Globus pallidus (tissue), 1 donor: ENCODE results near the gene RNF112.

Source experiments
- DNase-seq: peaks from one replicate; pipeline ENCODE4 v3.0.0-alpha.2; 2015; ENCODE audit warnings: low spot score

The RNF112 gene

DNA sequence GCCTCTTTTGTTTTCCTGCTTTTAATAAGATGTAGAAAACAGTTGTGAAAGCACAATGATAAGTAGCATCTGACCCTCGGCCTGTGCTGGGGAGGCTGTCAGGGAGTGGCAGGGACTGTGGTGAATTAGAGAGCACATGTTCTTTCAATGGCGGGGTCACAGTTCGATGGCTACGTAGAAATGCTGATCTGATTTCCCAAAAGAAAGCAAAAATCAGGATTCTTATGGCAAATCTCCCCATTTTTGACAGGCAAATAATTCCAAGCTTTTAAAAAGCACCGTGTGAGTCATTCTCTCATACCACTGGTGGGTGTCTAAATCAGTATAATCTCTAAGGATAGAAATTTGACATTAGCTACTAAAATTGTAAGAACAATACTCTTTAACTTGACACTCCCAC is 36.9 kb upstream of the RNF112 start:
- DNase-seq = no peak

DNA sequence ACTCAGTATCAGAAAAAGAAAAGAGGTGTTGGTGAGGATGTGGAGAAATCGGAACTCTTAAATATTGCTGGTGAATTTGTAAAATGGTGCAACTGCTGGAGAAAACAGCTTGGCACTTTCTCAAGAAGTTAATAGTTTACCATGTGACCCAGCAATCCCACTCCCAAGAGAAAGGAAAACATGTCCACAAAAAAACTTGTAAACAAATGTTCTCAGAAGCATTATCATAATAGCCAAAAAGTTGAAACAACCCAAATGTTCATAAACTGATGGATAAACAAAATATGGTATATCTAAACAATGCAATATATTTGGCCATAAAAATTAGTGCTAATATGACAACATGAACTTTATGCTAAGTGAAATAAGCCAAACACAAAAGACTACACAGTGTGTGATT is 35.3 kb upstream of the RNF112 start:
- DNase-seq = no peak

- no peak for DNase-seq
Measured at GRCh38 chr17:19376811-19377210, 34.2 kb upstream of the RNF112 start.

GRCh38 chr17:19377602-19378415 is 33.2 kb upstream of the RNF112 start:
- peak; percentile 99 for DNase-seq

DNA sequence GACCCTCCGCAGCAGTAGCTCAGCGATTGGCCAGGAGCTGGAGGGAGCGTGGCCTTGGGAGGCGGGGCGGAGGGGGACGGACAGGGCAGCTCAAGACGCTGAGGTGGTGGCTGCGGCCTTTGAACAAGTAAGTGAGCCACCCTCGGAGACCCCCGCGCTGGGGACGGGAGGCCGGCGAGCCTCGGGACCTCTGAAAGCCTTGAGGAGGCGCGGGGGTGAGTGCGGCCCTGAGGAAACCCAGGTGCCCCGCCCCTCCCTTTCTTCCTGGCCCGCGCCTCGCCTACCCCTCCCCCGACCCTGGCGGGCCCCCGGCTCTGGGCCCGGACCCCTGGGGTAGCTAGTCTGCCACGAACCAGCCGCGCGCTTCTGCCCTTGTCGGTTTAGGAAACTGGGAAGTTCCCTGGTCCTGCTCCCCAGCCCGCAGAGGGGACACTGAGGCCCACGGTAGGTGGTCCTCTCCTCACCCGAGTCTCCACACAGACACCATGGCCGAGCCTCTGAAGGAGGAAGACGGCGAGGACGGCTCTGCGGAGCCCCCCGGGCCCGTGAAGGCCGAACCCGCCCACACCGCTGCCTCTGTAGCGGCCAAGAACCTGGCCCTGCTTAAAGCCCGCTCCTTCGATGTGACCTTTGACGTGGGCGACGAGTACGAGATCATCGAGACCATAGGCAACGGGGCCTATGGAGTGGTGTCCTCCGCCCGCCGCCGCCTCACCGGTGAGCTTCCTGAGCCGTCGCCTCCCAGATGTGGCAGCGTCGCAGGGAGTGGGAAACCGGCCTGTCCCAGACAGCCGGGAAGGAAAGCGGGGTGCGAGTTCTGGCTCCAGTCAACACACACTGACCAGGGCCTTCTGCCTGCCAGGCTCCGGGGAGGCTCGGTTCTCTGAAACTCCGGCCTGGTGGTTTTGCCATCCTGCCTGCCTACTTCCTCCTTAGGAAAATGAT is 32.3 kb upstream of the RNF112 start, which contains the start of gene MAPK7:
Gene MAPK7, plus strand, starts transcription at position 83 of the 945 bp plus-strand sequence. Its CDS starts 403 bp downstream, at position 486.
- DNase-seq = no peak

DNA sequence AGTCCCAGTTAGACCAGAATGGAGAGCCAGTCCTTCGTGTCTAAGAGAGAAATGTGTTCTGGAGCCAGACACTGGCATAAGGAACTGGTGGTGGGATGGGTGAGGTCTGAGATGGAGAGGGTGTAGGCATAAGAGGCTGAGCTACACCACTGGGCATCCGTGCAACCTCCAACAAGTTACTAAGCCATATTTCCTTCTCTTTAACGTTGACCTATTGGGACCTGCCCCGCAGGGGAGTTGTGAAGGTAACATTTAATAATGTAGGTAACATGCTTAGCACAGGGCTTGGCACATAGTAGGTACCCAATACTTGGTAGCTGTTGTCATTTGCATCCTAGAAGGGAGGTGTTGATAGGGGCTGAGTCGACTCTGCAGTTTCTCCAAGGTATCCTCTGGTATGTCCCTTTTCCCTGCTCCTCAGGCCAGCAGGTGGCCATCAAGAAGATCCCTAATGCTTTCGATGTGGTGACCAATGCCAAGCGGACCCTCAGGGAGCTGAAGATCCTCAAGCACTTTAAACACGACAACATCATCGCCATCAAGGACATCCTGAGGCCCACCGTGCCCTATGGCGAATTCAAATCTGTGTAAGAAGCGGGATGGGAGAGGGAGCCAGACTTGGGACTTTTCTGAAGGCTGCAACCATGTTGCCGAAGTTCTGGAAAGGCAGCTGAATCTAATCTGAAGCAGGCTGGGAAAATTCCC is 31.5 kb upstream of the RNF112 start:
- no peak for DNase-seq

- no peak for DNase-seq
Measured at GRCh38 chr17:19380481-19381301, 30.3 kb upstream of the RNF112 start.

DNA sequence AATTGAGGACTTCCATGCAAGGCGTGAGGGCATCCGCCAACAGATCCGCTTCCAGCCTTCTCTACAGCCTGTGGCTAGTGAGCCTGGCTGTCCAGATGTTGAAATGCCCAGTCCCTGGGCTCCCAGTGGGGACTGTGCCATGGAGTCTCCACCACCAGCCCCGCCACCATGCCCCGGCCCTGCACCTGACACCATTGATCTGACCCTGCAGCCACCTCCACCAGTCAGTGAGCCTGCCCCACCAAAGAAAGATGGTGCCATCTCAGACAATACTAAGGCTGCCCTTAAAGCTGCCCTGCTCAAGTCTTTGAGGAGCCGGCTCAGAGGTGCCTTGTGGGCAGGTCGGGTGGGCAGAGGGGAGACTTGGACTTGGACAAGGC is 29.7 kb upstream of the RNF112 start:
- no peak for DNase-seq

GRCh38 chr17:19381741-19382444 is 29.1 kb upstream of the RNF112 start:
- DNase-seq = no peak

- DNase-seq = no peak
Measured at GRCh38 chr17:19382531-19383444, 28.2 kb upstream of the RNF112 start.

- DNase-seq = no peak
Measured at GRCh38 chr17:19383681-19384470, 27.2 kb upstream of the RNF112 start.

GRCh38 chr17:19384723-19385391 is 26.2 kb upstream of the RNF112 start:
- DNase-seq = peak; percentile 94

GRCh38 chr17:19385521-19385983 is 25.5 kb upstream of the RNF112 start:
- no peak for DNase-seq

GRCh38 chr17:19386051-19386929 is 24.7 kb upstream of the RNF112 start:
- DNase-seq = no peak

- DNase-seq = peak; percentile 66
Measured at GRCh38 chr17:19386974-19387920, 23.8 kb upstream of the RNF112 start, which contains the start of gene MFAP4. Gene MFAP4 (minus strand): TSS chr17:19387190. CDS start chr17:19387155, 35 bp downstream.
